ENCODE data around the gene XKR3.
"Not testable (repeated sequence)": the region's sequence is repeated elsewhere in the genome, so short reads cannot be mapped to it uniquely, and the experiment has no call there.

The XKR3 gene

DNA sequence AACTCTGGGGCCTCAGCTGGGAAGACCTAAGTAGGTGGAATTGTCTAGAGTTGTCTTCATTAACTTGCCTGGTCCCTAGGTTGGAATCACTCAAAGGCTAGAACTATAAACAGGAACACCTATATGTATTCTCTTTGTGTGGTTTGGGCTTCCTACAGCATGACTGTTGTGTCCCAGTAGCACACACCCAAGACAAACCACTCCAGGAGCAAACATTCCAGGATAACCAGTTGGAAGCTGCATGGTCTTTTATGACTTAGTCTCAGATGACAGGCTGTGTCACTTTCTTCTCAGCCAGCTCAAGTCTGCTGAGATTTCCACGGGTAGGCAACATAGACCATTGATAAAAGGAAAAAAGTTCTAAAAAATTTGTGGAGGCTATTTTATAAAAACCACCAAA, 90.9 kb downstream of the XKR3 start:
- DNase-seq, result not testable (repeated sequence)

Measured in CD4-positive, alpha-beta T cell treated with Interleukin-15 for 1 hour (primary cell).